GM23248 (cell line): Measurements from ENCODE around the gene DENND1A. TPM values are rescaled to one million over a fixed set of nuclear protein-coding genes. Genes with fewer than 3 reads are reported as not detected.

Source experiments
- DNase-seq: peaks from one replicate; pipeline ENCODE4 v3.0.0-alpha.2; 2015
- H2AFZ ChIP-seq: fragments of 200-600 bp; sonication (generic); 2 replicates; pipeline ENCODE4 v1.6.1; 2016; ENCODE audit warnings: antibody characterized with exemption
- H3F3A ChIP-seq: fragments of 200-600 bp; sonication (generic); 2 replicates; pipeline ENCODE4 v1.6.1; 2016; ENCODE audit warnings: mild to moderate bottlenecking, antibody characterized with exemption, mixed run types; ENCODE audit not compliant: insufficient read depth
- H3K27ac ChIP-seq: fragments of 200-600 bp; sonication (generic); 2 replicates; pipeline ENCODE4 v1.5.1; 2016; ENCODE audit warnings: mild to moderate bottlenecking
- H3K27me3 ChIP-seq: fragments of 200-600 bp; sonication (generic); replicated peaks from 2 replicates; pipeline ENCODE4 v1.6.1; 2016; ENCODE audit warnings: mild to moderate bottlenecking; ENCODE audit not compliant: insufficient read depth
- H3K36me3 ChIP-seq: fragments of 200-600 bp; sonication (generic); 2 replicates; pipeline ENCODE4 v1.6.1; 2016; ENCODE audit warnings: low read depth, mild to moderate bottlenecking
- H3K4me1 ChIP-seq: fragments of 200-600 bp; sonication (generic); 2 replicates; pipeline ENCODE4 v1.6.1; 2016; ENCODE audit warnings: mild to moderate bottlenecking; ENCODE audit not compliant: insufficient read depth
- H3K4me2 ChIP-seq: fragments of 200-600 bp; sonication (generic); one replicate; pipeline ENCODE4 v1.6.1; 2016; ENCODE audit warnings: mild to moderate bottlenecking; ENCODE audit not compliant: unreplicated experiment
- H3K4me3 ChIP-seq: fragments of 200-600 bp; sonication (generic); 2 replicates; pipeline ENCODE4 v1.5.1; 2016; ENCODE audit warnings: mild to moderate bottlenecking
- H3K79me2 ChIP-seq: fragments of 200-600 bp; sonication (generic); 2 replicates; pipeline ENCODE4 v1.6.1; 2016; ENCODE audit warnings: mild to moderate bottlenecking; ENCODE audit not compliant: insufficient read depth
- H3K9ac ChIP-seq: fragments of 200-600 bp; sonication (generic); 2 replicates; pipeline ENCODE4 v1.6.1; 2016; ENCODE audit warnings: mild to moderate bottlenecking
- H3K9me2 ChIP-seq: fragments of 200-600 bp; sonication (generic); 2 replicates; pipeline ENCODE4 v1.6.1; 2016; ENCODE audit warnings: mixed run types, mild to moderate bottlenecking, moderate library complexity; ENCODE audit not compliant: insufficient read depth
- H3K9me3 ChIP-seq: fragments of 200-600 bp; sonication (generic); one replicate; pipeline ENCODE4 v1.6.1; 2017; ENCODE audit warnings: low read depth
- H4K20me1 ChIP-seq: fragments of 200-600 bp; sonication (generic); 2 replicates; pipeline ENCODE4 v1.6.0; 2016; ENCODE audit not compliant: insufficient read depth
- EZH2 ChIP-seq: fragments of 200-600 bp; sonication (generic); IDR thresholded peaks from 2 replicates; pipeline ENCODE4 v1.6.1; 2018; ENCODE audit warnings: antibody characterized with exemption, mild to moderate bottlenecking; ENCODE audit not compliant: insufficient read depth, poor library complexity, severe bottlenecking
- EZH2phosphoT487 ChIP-seq: fragments of 200-600 bp; sonication (generic); IDR thresholded peaks from 2 replicates; pipeline ENCODE4 v1.6.1; 2018; ENCODE audit warnings: antibody characterized with exemption, moderate library complexity, mild to moderate bottlenecking, low read depth; ENCODE audit not compliant: insufficient read depth
- WGBS, 2 experiments: methylation state at CpG; one replicate each; pipeline ENCODE4 v1.1.6; 2015 to 2017; ENCODE audit warnings: low lambda C conversion rate in 2 of 2, low coverage in 1 of 2; ENCODE audit errors: missing lambda C conversion rate in 2 of 2; 5-methylcytosine and 5-hydroxymethylcytosine counted together
- in situ Hi-C: fragments of 300-500 bp; cut with MboI; formaldehyde crosslinking; loops from 2 replicates; pipeline ENCODE4 v1.15.0; 2020
- polyA plus RNA-seq: library from polyadenylated mRNA; unstranded; fragments of >200 nt; fragmentation: Nextera tagmentation; extraction: Ambion mirVana; gene quantifications from 2 replicates; pipeline ENCODE4 v1.2.1, GENCODE V29; 2016
- total RNA-seq: library from RNA; depleted of rRNA; stranded (reverse); fragments of >200 nt; shearing (Covaris generic); gene quantifications from 2 replicates; pipeline ENCODE4 v1.2.3, GENCODE V29; 2014

The DENND1A gene
- total and polyA plus RNA-seq, 2 experiments from 2014 or later: 13.2 to 16.4 TPM

GRCh38 chr9:123391946-123392345 lies 538.0 kb downstream of the DENND1A start:
- no peak overlapping the region for H3K4me3 ChIP-seq
- H3K4me2 ChIP-seq: no peak overlapping the region
- TF ChIP-seq EZH2 (no peak), EZH2phosphoT487 (no peak)
- no peaks in the 10 kb centered on the region for H3K9me3 ChIP-seq
- H3K9ac ChIP-seq: no peak overlapping the region
- no peaks in the 10 kb centered on the region for H3F3A ChIP-seq
- no peak overlapping the region for H3K27ac ChIP-seq
- in situ Hi-C loops: no loop called here
- no peaks in the 10 kb centered on the region for H4K20me1 ChIP-seq
- no peak overlapping the region for H2AFZ ChIP-seq
- no peaks in the 10 kb centered on the region for H3K9me2 ChIP-seq
- no peak for DNase-seq
- whole genome bisulfite sequencing, 2 experiments: 95 to 96% methylated on average over 28 of the region's 28 CpGs
- H3K4me1 ChIP-seq: no peaks in the 10 kb centered on the region; the same call in 1 of the 2 replicates
- no peaks in the 10 kb centered on the region for H3K27me3 ChIP-seq
- H3K79me2 ChIP-seq: no peaks in the 10 kb centered on the region
- H3K36me3 ChIP-seq: no peaks in the 10 kb centered on the region

- Histone ChIP-seq H2AFZ (no peak overlapping the region), H3K27ac (no peak overlapping the region), H3K27me3 (no peaks in the 10 kb centered on the region), H3K4me2 (no peak overlapping the region), H3K4me3 (no peak overlapping the region), H3K79me2 (no peaks in the 10 kb centered on the region), H3K9me3 (no peaks in the 10 kb centered on the region), H3K4me1 (no peaks in the 10 kb centered on the region; the same call in 1 of the 2 replicates), H4K20me1 (no peaks in the 10 kb centered on the region), H3K36me3 (no peaks in the 10 kb centered on the region), H3K9me2 (no peaks in the 10 kb centered on the region), H3K9ac (no peak overlapping the region), H3F3A (no peaks in the 10 kb centered on the region)
- no peak for DNase-seq
- 96 to 97% methylated on average over 5 of the region's 5 CpGs for WGBS, 2 experiments
- in situ Hi-C loops: no loop called here
- TF ChIP-seq EZH2: no peak
- no peak for TF ChIP-seq EZH2phosphoT487
Observed at GRCh38 chr9:123391233-123391632, 538.7 kb downstream of the DENND1A start.

- H3K27ac ChIP-seq: no peak overlapping the region
- no peak for DNase-seq
- H3K9me3 ChIP-seq: no peaks in the 10 kb centered on the region
- no peaks in the 10 kb centered on the region for H3K27me3 ChIP-seq
- no peaks in the 10 kb centered on the region for H3F3A ChIP-seq
- no peaks in the 10 kb centered on the region for H3K79me2 ChIP-seq
- H3K4me2 ChIP-seq: no peak overlapping the region
- H3K9ac ChIP-seq: no peak overlapping the region
- no peak overlapping the region for H3K4me3 ChIP-seq
- no peaks in the 10 kb centered on the region for H3K36me3 ChIP-seq
- H3K4me1 ChIP-seq: no peaks in the 10 kb centered on the region; the same call in 1 of the 2 replicates
- WGBS, 2 experiments: 88 to 89% methylated on average over 22 to 23 of the region's 23 CpGs
- no peaks in the 10 kb centered on the region for H4K20me1 ChIP-seq
- H2AFZ ChIP-seq: no peak overlapping the region
- in situ Hi-C loops: no loop called here
- no peaks in the 10 kb centered on the region for H3K9me2 ChIP-seq
- TF ChIP-seq EZH2: no peak
- no peak for TF ChIP-seq EZH2phosphoT487
Observed at GRCh38 chr9:123390337-123391135, 539.4 kb downstream of the DENND1A start.

GRCh38 chr9:123389698-123390097 lies 540.2 kb downstream of the DENND1A start:
- Histone ChIP-seq H3F3A (no peaks in the 10 kb centered on the region), H3K36me3 (no peaks in the 10 kb centered on the region), H3K9ac (no peak overlapping the region), H3K4me1 (no peaks in the 10 kb centered on the region; the same call in 1 of the 2 replicates), H3K27ac (no peak overlapping the region), H3K9me3 (no peaks in the 10 kb centered on the region), H4K20me1 (no peaks in the 10 kb centered on the region), H3K79me2 (no peaks in the 10 kb centered on the region), H3K4me3 (no peak overlapping the region), H3K9me2 (no peaks in the 10 kb centered on the region), H3K27me3 (no peaks in the 10 kb centered on the region), H3K4me2 (no peak overlapping the region), H2AFZ (no peak overlapping the region)
- WGBS, 2 experiments: 84 to 86% methylated on average over 12 of the region's 12 CpGs
- in situ Hi-C loops: no loop called here
- DNase-seq: no peak
- TF ChIP-seq EZH2 (no peak), EZH2phosphoT487 (no peak)
